Upper lobe of left lung (tissue), 4 donors: ENCODE data around the gene TRIM37.

Source experiments
- EP300 ChIP-seq, 4 donors: sonication (generic); formaldehyde crosslinking; IDR thresholded peaks; one replicate each; pipeline ENCODE4 v1.5.1; 2017; ENCODE audit warnings: antibody characterized with exemption in 4 of 4, control low read depth in 2 of 4
- POLR2AphosphoS5 ChIP-seq, 2 donors: sonication (generic); formaldehyde crosslinking; IDR thresholded peaks; one replicate each; pipeline ENCODE4 v1.5.1; 2017; ENCODE audit warnings: antibody characterized with exemption in 2 of 2
- TF ChIP-seq, protein P1 (sequence below), 6 experiments: fragments of 450-650 bp in 4 of 6; fragments of 200-600 bp in 2 of 6; sonication (generic) in 2 of 6; IDR thresholded peaks; one replicate each; pipeline ENCODE4 v1.5.1; 2016 to 2019; ENCODE audit warnings: antibody characterized with exemption in 6 of 6

DNA sequence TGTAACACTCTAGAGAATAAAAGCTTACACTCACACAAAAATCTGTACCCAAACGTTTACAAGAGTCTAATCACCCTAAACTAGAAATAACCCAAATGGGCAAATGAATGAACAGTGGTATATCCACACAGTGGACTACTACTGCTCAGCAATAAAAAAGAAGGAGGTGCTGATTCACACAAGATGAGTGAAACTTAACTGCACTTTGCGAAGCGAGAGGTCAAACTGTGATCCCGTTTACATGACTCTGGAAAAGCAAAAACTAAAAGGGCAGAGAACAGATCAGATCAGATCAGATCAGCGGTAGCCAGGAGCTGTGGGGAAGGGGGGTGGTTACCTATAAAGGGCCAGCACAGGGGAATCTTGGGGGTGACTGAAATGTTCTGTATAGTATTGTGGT, 113.4 kb downstream of the TRIM37 start:
- TF ChIP-seq, protein P1, sequence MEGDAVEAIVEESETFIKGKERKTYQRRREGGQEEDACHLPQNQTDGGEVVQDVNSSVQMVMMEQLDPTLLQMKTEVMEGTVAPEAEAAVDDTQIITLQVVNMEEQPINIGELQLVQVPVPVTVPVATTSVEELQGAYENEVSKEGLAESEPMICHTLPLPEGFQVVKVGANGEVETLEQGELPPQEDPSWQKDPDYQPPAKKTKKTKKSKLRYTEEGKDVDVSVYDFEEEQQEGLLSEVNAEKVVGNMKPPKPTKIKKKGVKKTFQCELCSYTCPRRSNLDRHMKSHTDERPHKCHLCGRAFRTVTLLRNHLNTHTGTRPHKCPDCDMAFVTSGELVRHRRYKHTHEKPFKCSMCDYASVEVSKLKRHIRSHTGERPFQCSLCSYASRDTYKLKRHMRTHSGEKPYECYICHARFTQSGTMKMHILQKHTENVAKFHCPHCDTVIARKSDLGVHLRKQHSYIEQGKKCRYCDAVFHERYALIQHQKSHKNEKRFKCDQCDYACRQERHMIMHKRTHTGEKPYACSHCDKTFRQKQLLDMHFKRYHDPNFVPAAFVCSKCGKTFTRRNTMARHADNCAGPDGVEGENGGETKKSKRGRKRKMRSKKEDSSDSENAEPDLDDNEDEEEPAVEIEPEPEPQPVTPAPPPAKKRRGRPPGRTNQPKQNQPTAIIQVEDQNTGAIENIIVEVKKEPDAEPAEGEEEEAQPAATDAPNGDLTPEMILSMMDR (IDR thresholded peaks at IDR 0.05), result no peak
- TF ChIP-seq EP300 (IDR thresholded peaks at IDR 0.05) (no peak), POLR2AphosphoS5 (IDR thresholded peaks at IDR 0.05) (no peak)
